ENCODE data around the gene GUCY1A2.

The GUCY1A2 gene

DNA sequence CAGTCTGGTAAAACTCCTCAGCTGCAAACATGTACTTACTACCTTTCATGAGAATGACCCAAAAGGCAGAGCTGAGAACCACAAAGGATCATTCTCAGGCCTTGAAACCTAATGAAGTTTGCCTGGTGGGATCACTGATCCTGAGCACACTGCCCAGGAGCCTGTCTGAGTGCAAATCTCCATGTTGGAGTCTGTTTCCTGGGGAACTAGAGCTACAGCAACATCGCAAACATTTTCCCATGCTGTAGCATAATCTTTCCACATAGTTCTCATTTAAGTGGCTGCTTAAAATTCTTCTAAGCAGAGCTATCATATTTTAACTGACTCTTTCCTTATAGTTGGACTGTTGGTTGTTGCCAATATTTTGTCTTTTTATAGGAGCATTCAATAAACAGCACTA, 58.5 kb downstream of the GUCY1A2 start:
- Histone ChIP-seq H3K36me3 (no peaks in the 10 kb centered on the region), H3K4me3 (ENCODE audit: low read depth, low read length) (no peak overlapping the region), H3K4me1 (no peaks in the 10 kb centered on the region), H3K27me3 (no peaks in the 10 kb centered on the region), H3K9me3 (no peaks in the 10 kb centered on the region; the same call in 1 of the 2 replicates)
- DNase-seq: no peak
- TF ChIP-seq, protein P1, sequence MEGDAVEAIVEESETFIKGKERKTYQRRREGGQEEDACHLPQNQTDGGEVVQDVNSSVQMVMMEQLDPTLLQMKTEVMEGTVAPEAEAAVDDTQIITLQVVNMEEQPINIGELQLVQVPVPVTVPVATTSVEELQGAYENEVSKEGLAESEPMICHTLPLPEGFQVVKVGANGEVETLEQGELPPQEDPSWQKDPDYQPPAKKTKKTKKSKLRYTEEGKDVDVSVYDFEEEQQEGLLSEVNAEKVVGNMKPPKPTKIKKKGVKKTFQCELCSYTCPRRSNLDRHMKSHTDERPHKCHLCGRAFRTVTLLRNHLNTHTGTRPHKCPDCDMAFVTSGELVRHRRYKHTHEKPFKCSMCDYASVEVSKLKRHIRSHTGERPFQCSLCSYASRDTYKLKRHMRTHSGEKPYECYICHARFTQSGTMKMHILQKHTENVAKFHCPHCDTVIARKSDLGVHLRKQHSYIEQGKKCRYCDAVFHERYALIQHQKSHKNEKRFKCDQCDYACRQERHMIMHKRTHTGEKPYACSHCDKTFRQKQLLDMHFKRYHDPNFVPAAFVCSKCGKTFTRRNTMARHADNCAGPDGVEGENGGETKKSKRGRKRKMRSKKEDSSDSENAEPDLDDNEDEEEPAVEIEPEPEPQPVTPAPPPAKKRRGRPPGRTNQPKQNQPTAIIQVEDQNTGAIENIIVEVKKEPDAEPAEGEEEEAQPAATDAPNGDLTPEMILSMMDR (IDR thresholded peaks at IDR 0.05; ENCODE audit: low read depth, low read length): no peak

DNA sequence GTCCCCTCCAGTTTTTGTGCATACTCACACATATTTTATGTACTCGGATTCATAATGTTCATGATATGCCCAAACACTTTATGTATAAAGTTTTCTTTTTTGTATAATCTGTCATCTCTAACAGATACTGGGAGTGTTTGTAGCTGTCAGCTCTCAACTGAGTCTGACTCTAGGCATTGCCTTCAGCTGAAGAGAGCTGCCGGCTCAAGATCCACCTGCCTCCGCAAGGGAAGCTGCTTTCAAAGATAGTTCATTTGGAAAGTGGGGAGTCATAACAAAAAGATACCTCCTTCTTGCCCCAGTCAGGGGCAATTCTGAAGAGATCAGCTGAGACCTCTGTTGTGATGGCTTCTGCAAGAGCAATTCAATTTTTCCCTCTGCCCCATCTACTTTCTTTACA, 58.9 kb downstream of the GUCY1A2 start:
- no peaks in the 10 kb centered on the region; the same call in 1 of the 2 replicates for H3K9me3 ChIP-seq
- no peaks in the 10 kb centered on the region for H3K4me1 ChIP-seq
- H3K4me3 ChIP-seq (ENCODE audit: low read depth, low read length): no peak overlapping the region
- DNase-seq: no peak
- TF ChIP-seq, protein P1 (IDR thresholded peaks at IDR 0.05; ENCODE audit: low read depth, low read length): no peak
- no peaks in the 10 kb centered on the region for H3K36me3 ChIP-seq
- H3K27me3 ChIP-seq: no peaks in the 10 kb centered on the region

DNA sequence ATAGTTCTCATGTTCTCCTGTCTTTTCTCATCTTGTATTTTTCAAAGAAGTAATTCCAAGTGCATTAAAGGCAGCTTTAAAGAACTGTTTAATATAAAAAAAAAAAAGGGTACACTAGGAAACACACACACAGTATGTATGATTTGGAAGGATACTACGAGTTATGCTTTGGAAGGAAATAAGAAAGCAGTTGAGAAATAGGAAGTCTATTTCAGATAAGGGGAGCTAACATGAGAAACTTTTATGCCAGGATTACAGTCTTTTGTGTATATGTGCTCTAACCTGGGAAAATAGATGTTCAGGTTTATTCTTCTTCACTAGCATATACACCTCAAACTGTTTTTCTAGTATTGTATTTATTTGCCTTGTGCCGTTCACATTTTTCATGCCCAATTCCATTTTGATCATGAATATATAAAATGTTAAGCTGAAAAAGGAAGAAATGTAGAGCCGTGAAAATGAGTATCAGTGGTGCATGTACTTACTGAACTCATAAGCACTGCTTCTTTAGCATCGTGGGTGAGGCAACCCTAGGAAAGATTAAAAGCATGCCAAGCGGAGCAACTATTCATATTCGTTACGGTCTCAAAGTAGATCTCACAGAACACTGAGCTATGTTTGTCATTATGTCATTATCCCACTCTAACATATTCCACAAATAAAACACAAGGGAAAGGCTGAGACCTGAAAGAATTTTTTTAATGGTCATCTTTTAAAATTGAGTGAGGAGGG, 59.6 kb downstream of the GUCY1A2 start:
- Histone ChIP-seq H3K4me1 (no peaks in the 10 kb centered on the region), H3K36me3 (no peaks in the 10 kb centered on the region), H3K27me3 (no peaks in the 10 kb centered on the region), H3K9me3 (no peaks in the 10 kb centered on the region; the same call in 1 of the 2 replicates), H3K4me3 (ENCODE audit: low read depth, low read length) (no peak overlapping the region)
- DNase-seq: no peak
- TF ChIP-seq, protein P1 (IDR thresholded peaks at IDR 0.05; ENCODE audit: low read depth, low read length): no peak

DNA sequence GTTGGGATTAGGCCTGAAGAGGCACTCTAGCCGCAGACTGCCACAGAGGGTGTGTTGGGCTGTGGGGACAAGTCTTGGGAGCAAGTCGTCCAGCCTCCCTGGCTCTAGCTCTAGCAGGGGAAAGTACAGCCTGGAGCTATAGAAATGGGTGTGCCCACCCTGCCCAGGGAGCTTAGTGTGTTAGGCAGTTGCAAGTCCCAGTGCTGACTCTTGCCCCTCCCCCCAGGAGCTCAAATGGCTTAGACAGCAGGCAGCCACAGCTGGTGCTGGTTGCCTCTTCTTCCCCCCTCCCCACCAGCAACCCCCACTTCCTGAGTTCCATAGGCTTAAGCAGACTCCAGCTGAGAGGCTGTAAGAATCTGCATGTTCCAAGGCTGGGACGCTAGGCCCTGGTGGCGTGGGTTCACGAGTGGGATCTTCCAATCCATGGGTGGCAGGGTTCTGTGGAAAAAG, 61.2 kb downstream of the GUCY1A2 start:
- Histone ChIP-seq H3K36me3 (no peaks in the 10 kb centered on the region), H3K4me3 (ENCODE audit: low read depth, low read length) (no peak overlapping the region), H3K9me3 (no peaks in the 10 kb centered on the region; the same call in 1 of the 2 replicates), H3K27me3 (no peaks in the 10 kb centered on the region), H3K4me1 (no peaks in the 10 kb centered on the region)
- TF ChIP-seq, protein P1 (IDR thresholded peaks at IDR 0.05; ENCODE audit: low read depth, low read length): no peak
- DNase-seq: no peak

DNA sequence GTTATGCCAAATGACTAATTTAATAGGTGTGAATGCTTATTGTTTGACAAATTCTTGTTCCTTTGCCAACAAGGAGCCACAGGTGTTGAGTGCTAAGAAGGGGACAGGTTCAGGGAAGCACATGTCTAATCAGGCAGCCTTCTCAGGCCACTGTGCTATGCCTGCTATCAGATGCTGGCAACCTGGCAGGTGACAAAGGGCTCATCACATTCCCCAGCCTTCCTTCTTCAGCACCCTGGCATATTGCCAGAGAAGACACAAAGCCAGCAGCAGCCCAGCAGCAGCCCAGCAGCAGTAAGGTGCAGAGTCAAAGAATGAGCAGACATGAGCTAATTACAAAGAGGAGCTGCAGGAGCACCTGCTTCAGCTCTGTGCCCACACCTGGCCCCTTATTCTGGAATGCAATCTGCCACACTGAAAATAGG, 68.2 kb downstream of the GUCY1A2 start:
- no peaks in the 10 kb centered on the region for H3K27me3 ChIP-seq
- H3K4me3 ChIP-seq (ENCODE audit: low read depth, low read length): no peak overlapping the region
- no peak for DNase-seq
- TF ChIP-seq, protein P1 (IDR thresholded peaks at IDR 0.05; ENCODE audit: low read depth, low read length): no peak
- no peaks in the 10 kb centered on the region for H3K9me3 ChIP-seq
- no peaks in the 10 kb centered on the region for H3K36me3 ChIP-seq
- no peaks in the 10 kb centered on the region for H3K4me1 ChIP-seq

DNA sequence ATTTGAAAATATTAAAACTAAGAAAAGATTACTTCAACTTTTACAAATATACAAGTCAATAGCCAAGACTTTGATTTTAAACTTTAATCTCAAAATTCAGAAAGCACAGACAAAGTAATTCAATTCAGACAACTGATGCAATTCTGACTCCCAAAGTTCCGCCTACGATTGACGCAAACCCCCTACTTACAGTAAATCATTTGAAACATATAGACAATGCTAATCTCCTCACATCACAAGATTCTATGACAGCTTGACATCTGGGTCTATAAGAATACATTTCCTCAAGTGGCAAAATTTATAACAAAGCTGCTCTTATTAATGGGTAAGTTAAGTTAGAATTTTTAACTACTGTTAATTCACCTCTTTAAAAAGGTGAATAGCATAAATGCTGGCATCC, 75.2 kb downstream of the GUCY1A2 start:
- H3K4me3 ChIP-seq (ENCODE audit: low read depth, low read length): no peak overlapping the region
- no peaks in the 10 kb centered on the region for H3K36me3 ChIP-seq
- no peaks in the 10 kb centered on the region for H3K9me3 ChIP-seq
- H3K27me3 ChIP-seq: no peaks in the 10 kb centered on the region
- no peaks in the 10 kb centered on the region for H3K4me1 ChIP-seq
- no peak for DNase-seq
- TF ChIP-seq, protein P1 (IDR thresholded peaks at IDR 0.05; ENCODE audit: low read depth, low read length): no peak

Measured in BE2C (cell line).